ENCODE results near the gene MLLT1.
A peak's percentile ranks its signal among the peaks of the same experiment; 100 is the strongest.

The MLLT1 gene

GRCh38 chr19:6273701-6274601, 5.8 kb downstream of the MLLT1 start:
- DNase-seq: peak; percentile 17 to 59

- no peak for DNase-seq
Observed at GRCh38 chr19:6272913-6273600, 6.7 kb downstream of the MLLT1 start.

- DNase-seq: no peak
Observed at GRCh38 chr19:6272411-6272791, 7.4 kb downstream of the MLLT1 start.

- DNase-seq: no peak
Observed at GRCh38 chr19:6271721-6272410, 7.9 kb downstream of the MLLT1 start.

- DNase-seq: no peak
Observed at GRCh38 chr19:6271251-6271650, 8.5 kb downstream of the MLLT1 start.

- no peak for DNase-seq
Observed at GRCh38 chr19:6270822-6271221, 9.0 kb downstream of the MLLT1 start.

GRCh38 chr19:6270076-6270745, 9.6 kb downstream of the MLLT1 start:
- no peak for DNase-seq

GRCh38 chr19:6269101-6269886, 10.5 kb downstream of the MLLT1 start:
- peak in 1 of 2 experiments; percentile 21 for DNase-seq

- DNase-seq: no peak
Observed at GRCh38 chr19:6268382-6268771, 11.4 kb downstream of the MLLT1 start.

GRCh38 chr19:6267552-6268381, 12.0 kb downstream of the MLLT1 start:
- DNase-seq: no peak

- DNase-seq: no peak
Observed at GRCh38 chr19:6264803-6265202, 15.0 kb downstream of the MLLT1 start.

- no peak for DNase-seq
Observed at GRCh38 chr19:6263735-6264444, 15.9 kb downstream of the MLLT1 start.

GRCh38 chr19:6263306-6263705, 16.5 kb downstream of the MLLT1 start:
- no peak for DNase-seq

GRCh38 chr19:6262519-6262918, 17.3 kb downstream of the MLLT1 start:
- no peak for DNase-seq

GRCh38 chr19:6261883-6262282, 17.9 kb downstream of the MLLT1 start:
- DNase-seq: no peak

- peak in 1 of 2 experiments; percentile 35 for DNase-seq
Observed at GRCh38 chr19:6260912-6261650, 18.7 kb downstream of the MLLT1 start.

- DNase-seq: no peak
Observed at GRCh38 chr19:6260376-6260775, 19.4 kb downstream of the MLLT1 start.

GRCh38 chr19:6259312-6259861, 20.4 kb downstream of the MLLT1 start:
- DNase-seq: no peak

GRCh38 chr19:6258812-6259311, 20.9 kb downstream of the MLLT1 start:
- no peak for DNase-seq
